Sigmoid colon (tissue), 7 donors: Measurements from ENCODE around the gene DNAJC6. TPM values are rescaled to one million over a fixed set of nuclear protein-coding genes. Genes with fewer than 3 reads are reported as not detected.

ENCODE experiments used
- DNase-seq: peaks from one replicate; pipeline ENCODE4 v3.0.0-alpha.2; 2019
- H3K27ac ChIP-seq, 4 donors: fragments of 200-600 bp; sonication (generic); one replicate each; pipeline ENCODE4 v1.5.1; 2016 to 2019; ENCODE audit warnings: mild to moderate bottlenecking in 1 of 4
- H3K27me3 ChIP-seq, 3 donors: fragments of 200-600 bp; sonication (generic); one replicate each; pipeline ENCODE4 v1.5.1; 2019; ENCODE audit warnings: mild to moderate bottlenecking in 1 of 3
- H3K36me3 ChIP-seq, 4 donors: fragments of 200-600 bp; sonication (generic); one replicate each; pipeline ENCODE4 v1.5.1; 2016 to 2019
- H3K4me1 ChIP-seq, 4 donors: fragments of 200-600 bp; sonication (generic); one replicate each; pipeline ENCODE4 v1.5.1; 2017 to 2019
- H3K4me3 ChIP-seq, 4 donors: fragments of 200-600 bp; sonication (generic); one replicate each; pipeline ENCODE4 v1.5.1; 2017 to 2019; ENCODE audit warnings: mild to moderate bottlenecking in 2 of 4, moderate library complexity in 1 of 4
- H3K9me3 ChIP-seq, 4 donors: fragments of 200-600 bp in 3 of 4; sonication (generic) in 3 of 4; one replicate each; pipeline versions ENCODE4 v1.5.1 to v1.6.1; 2013 to 2019
- EP300 ChIP-seq, 4 donors: sonication (generic); formaldehyde crosslinking; IDR thresholded peaks; one replicate each; pipeline ENCODE4 v1.6.1; 2017; ENCODE audit warnings: antibody characterized with exemption in 4 of 4
- POLR2A ChIP-seq, 2 donors: fragments of 450-650 bp; IDR thresholded peaks; one replicate each; pipeline ENCODE4 v1.6.1; 2016; ENCODE audit warnings: antibody characterized with exemption in 2 of 2, mild to moderate bottlenecking in 2 of 2, moderate library complexity in 2 of 2
- POLR2AphosphoS5 ChIP-seq, 4 donors: sonication (generic); formaldehyde crosslinking; IDR thresholded peaks; one replicate each; pipeline ENCODE4 v1.6.1; 2017; ENCODE audit warnings: antibody characterized with exemption in 4 of 4
- WGBS, 2 donors: extraction: QIAGEN DNeasy Blood & Tissue Kit; methylation state at CpG; one replicate each; pipeline ENCODE4 v1.1.7; 2013; 5-methylcytosine and 5-hydroxymethylcytosine counted together
- intact Hi-C: fragments of 100-400 bp; cut with DNase I; formaldehyde crosslinking; loops from one replicate; pipeline ENCODE4 v1.15.1; 2023
- polyA plus RNA-seq, 3 donors: library from polyadenylated mRNA; stranded (reverse); fragments of 200-250 nt; gene quantifications; one replicate each; pipeline ENCODE4 v1.2.3, GENCODE V29; 2013
- total RNA-seq, 4 donors: library from RNA; depleted of rRNA; stranded (reverse); fragments of >200 nt; gene quantifications; one replicate each; pipeline ENCODE4 v1.1.0, GENCODE V29; 2016
- TF ChIP-seq, protein P1 (sequence below), 4 experiments: fragments of 450-650 bp in 3 of 4; fragments of 200-600 bp in 1 of 4; IDR thresholded peaks; one replicate each; pipeline ENCODE4 v1.5.1; 2016 to 2019; ENCODE audit warnings: antibody characterized with exemption in 4 of 4, mild to moderate bottlenecking in 3 of 4, moderate library complexity in 2 of 4
- donor health status: healthy with polysubstance abuse.
- donor health status: Bipolar disorder and iron deficiency.
- donor health status: healthy.

DNAJC6 gene
- total and polyA plus RNA-seq, 7 donors, result 0.23 to 7.1 (median 3.9) TPM

DNA sequence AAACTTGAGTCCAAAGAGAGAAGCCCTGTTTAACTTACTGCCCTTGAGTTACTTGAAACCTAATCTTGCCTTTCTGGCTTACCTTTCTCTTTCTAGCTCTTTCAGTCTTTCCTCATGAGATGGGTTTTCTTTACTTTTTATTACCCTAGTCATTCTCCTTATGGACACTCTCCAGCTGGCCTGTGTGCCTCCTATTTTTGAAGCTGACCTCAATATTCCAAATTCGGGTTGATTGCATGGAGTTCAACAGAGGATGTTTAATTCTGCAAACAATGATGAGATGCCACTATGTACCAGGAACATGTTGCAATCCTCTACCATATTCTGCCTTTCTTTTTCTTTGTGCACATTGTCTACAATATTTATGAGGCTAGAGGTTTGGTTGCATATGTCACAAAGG is 20.7 kb downstream of the DNAJC6 start:
- no peaks in the 10 kb centered on the region for H3K4me1 ChIP-seq
- 84 to 95% methylated on average over 1 of the region's 1 CpG for WGBS, 2 donors
- no peak for DNase-seq

DNA sequence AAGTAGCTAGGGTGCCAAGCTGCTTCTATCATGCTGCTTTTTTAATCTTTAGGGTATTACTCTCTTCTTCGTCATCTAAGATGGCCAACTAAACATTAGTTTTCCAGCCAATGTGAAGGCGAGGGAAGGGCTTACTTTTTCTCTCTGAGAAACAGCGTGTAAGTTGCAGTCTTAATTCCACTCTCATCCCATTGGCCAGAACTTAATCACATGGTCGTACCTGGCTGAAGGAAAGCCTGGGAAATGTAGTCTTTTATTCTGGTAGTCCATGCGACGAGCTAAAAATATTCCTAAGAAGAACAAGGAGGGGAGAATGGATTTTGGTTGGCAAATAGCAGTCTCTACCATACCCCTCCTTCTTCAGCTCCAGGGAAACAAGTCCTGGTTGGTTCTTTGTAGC is 21.5 kb downstream of the DNAJC6 start:
- no peak for DNase-seq
- no peak overlapping the region for H3K4me3 ChIP-seq
- no peaks in the 10 kb centered on the region for H3K9me3 ChIP-seq
- no peaks in the 10 kb centered on the region for H3K36me3 ChIP-seq
- intact Hi-C loops, result no loop called here
- H3K27me3 ChIP-seq, result no peaks in the 10 kb centered on the region
- H3K4me1 ChIP-seq, result no peaks in the 10 kb centered on the region
- H3K27ac ChIP-seq, result no peak overlapping the region
- TF ChIP-seq, protein P1, sequence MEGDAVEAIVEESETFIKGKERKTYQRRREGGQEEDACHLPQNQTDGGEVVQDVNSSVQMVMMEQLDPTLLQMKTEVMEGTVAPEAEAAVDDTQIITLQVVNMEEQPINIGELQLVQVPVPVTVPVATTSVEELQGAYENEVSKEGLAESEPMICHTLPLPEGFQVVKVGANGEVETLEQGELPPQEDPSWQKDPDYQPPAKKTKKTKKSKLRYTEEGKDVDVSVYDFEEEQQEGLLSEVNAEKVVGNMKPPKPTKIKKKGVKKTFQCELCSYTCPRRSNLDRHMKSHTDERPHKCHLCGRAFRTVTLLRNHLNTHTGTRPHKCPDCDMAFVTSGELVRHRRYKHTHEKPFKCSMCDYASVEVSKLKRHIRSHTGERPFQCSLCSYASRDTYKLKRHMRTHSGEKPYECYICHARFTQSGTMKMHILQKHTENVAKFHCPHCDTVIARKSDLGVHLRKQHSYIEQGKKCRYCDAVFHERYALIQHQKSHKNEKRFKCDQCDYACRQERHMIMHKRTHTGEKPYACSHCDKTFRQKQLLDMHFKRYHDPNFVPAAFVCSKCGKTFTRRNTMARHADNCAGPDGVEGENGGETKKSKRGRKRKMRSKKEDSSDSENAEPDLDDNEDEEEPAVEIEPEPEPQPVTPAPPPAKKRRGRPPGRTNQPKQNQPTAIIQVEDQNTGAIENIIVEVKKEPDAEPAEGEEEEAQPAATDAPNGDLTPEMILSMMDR (IDR thresholded peaks at IDR 0.05), result no peak
- TF ChIP-seq POLR2AphosphoS5 (IDR thresholded peaks at IDR 0.05) (no peak), EP300 (IDR thresholded peaks at IDR 0.05) (no peak), POLR2A (IDR thresholded peaks at IDR 0.05) (no peak)
- 75 to 78% methylated on average over 6 of the region's 6 CpGs for WGBS, 2 donors

More for the DNA sequence above, 20.7 kb downstream of the DNAJC6 start:
- TF ChIP-seq EP300 (IDR thresholded peaks at IDR 0.05) (no peak), POLR2AphosphoS5 (IDR thresholded peaks at IDR 0.05) (no peak)
- TF ChIP-seq, protein P1 (IDR thresholded peaks at IDR 0.05), result no peak
- no peaks in the 10 kb centered on the region for H3K27me3 ChIP-seq
- no peak overlapping the region for H3K27ac ChIP-seq
- H3K36me3 ChIP-seq, result no peaks in the 10 kb centered on the region
- intact Hi-C loops, result no loop called here
- H3K4me3 ChIP-seq, result no peak overlapping the region
- no peaks in the 10 kb centered on the region for H3K9me3 ChIP-seq

DNA sequence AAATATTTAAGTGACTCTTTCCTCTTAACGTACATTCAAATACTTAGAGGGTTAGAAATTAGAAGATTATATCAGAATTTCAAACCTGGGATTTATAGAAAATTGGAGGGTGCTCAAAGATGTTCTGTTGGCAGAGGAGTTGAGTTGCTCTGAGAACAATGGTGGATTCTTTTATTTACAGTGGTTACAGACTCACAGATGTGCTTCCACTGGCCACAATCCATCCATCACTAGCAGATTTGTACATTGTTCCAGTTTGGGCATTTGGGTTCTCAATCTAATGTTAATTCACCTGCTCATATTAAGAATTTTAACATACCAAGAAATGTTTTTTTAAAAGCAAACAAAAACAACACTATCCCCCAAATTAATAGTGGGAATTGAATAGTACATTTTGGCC is 23.5 kb downstream of the DNAJC6 start:
- Histone ChIP-seq H3K36me3 (no peaks in the 10 kb centered on the region), H3K4me3 (no peak overlapping the region), H3K9me3 (no peaks in the 10 kb centered on the region), H3K27ac (no peak overlapping the region), H3K4me1 (no peaks in the 10 kb centered on the region), H3K27me3 (no peaks in the 10 kb centered on the region)
- intact Hi-C loops, result no loop called here
- TF ChIP-seq POLR2A (IDR thresholded peaks at IDR 0.05), result no peak
- DNase-seq, result no peak
- 83 to 93% methylated on average over 1 of the region's 1 CpG for WGBS, 2 donors

DNA sequence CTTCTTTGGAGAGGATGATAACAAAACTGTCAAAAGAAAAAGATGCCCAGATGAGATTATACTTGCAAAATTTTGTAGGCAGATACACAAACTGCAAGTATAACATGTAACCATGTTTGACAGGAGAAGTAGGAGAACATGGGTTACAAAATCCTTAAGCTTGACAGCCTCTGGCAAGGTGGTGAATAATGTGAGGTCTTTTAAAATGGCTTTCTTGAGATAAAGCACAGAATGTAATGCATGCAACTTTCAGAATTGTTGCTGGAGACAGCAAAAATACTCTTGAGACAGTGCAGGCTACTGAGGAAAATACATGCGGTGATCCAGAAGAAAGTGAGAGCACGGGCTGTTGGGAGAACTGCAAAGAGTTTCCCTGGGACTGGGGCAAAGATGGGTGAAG is 24.7 kb downstream of the DNAJC6 start:
- WGBS, 2 donors, result 89 to 97% methylated on average over 2 of the region's 2 CpGs
- intact Hi-C loops, result no loop called here
- TF ChIP-seq EP300 (IDR thresholded peaks at IDR 0.05) (no peak), POLR2AphosphoS5 (IDR thresholded peaks at IDR 0.05) (no peak), POLR2A (IDR thresholded peaks at IDR 0.05) (no peak)
- TF ChIP-seq, protein P1 (IDR thresholded peaks at IDR 0.05), result no peak
- Histone ChIP-seq H3K27ac (no peak overlapping the region), H3K36me3 (no peaks in the 10 kb centered on the region), H3K4me1 (no peaks in the 10 kb centered on the region), H3K27me3 (no peaks in the 10 kb centered on the region), H3K4me3 (no peak overlapping the region), H3K9me3 (no peaks in the 10 kb centered on the region)
- no peak for DNase-seq

DNA sequence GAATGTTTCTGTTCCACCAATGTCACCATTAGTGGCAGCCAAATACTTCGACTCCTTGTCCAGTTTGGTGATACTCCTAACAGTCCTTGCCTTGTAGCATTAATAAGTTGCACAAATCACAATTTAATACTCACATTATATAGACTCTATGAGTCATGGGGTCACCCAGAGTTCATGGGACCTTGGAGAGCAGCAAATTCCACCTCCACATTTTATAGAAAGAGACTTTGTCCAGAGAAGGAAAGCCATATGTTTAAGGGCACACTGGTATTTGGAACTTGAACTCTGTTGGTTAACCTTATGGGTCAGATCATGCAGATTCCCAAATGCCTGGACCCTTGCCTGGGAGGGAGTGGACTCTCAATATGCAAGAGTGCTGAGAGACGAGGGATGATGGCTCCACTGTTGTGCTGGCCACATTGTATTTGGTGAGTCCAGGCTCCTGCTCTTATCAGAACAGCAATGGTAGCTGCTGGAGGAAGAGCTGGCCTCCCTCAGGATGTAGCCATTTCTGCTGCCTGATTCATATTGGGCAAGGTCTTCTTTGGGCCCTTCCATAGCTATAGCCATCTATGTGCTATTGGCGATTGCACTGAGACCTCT is 30.6 kb downstream of the DNAJC6 start:
- Histone ChIP-seq H3K27me3 (no peaks in the 10 kb centered on the region), H3K9me3 (no peaks in the 10 kb centered on the region), H3K36me3 (no peaks in the 10 kb centered on the region), H3K4me1 (no peaks in the 10 kb centered on the region), H3K4me3 (no peak overlapping the region), H3K27ac (no peak overlapping the region)
- 89% methylated on average over 3 of the region's 3 CpGs for WGBS, 2 donors
- DNase-seq, result no peak
- intact Hi-C loops, result no loop called here
- TF ChIP-seq POLR2A (IDR thresholded peaks at IDR 0.05) (no peak), POLR2AphosphoS5 (IDR thresholded peaks at IDR 0.05) (no peak)

DNA sequence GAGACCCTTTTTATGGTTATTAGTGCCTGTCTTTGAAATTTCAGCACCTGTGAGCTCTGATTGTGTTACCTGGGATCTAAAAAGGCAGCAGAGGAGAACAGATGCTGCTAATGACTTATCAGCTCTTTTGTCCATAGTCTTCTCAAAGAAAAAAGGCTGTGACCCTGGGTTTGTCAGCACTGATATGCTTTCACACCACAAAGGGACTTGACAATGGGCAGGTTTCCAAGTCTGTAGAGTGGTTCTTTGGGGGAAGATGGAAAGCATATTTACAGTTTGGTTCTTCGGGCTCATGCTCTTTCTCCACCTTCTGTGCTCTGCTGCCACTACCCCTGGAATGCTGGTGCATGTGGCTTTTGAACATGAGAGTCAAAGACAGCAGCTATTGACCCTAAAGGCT is 32.0 kb downstream of the DNAJC6 start:
- no peaks in the 10 kb centered on the region for H3K27me3 ChIP-seq
- 78 to 85% methylated on average over 1 of the region's 1 CpG for WGBS, 2 donors
- no peaks in the 10 kb centered on the region for H3K36me3 ChIP-seq
- no peaks in the 10 kb centered on the region for H3K9me3 ChIP-seq
- H3K27ac ChIP-seq, result no peak overlapping the region
- no peak for TF ChIP-seq POLR2AphosphoS5 (IDR thresholded peaks at IDR 0.05)
- TF ChIP-seq EP300 (IDR thresholded peaks at IDR 0.05), result no peak
- no peak for TF ChIP-seq POLR2A (IDR thresholded peaks at IDR 0.05)
- TF ChIP-seq, protein P1 (IDR thresholded peaks at IDR 0.05), result no peak
- DNase-seq, result no peak
- no peaks in the 10 kb centered on the region for H3K4me1 ChIP-seq
- intact Hi-C loops, result no loop called here
- no peak overlapping the region for H3K4me3 ChIP-seq
